Left cardiac atrium (tissue), 4 donors: ENCODE results near the gene PTEN. TPM values are rescaled to one million over a fixed set of nuclear protein-coding genes. Genes with fewer than 3 reads are reported as not detected.
A peak's percentile ranks its signal among the peaks of the same experiment; 100 is the strongest.
"Not testable (repeated sequence)": the region's sequence is repeated elsewhere in the genome, so short reads cannot be mapped to it uniquely, and the experiment has no call there.

Source experiments
- ATAC-seq, 2 donors: fragments of 200-7000 bp; cut with Tn5 transposase; one replicate each; pipeline ENCODE4 v1.9.1; 2020; ENCODE audit warnings: mild to moderate bottlenecking in 2 of 2, moderate library complexity in 2 of 2
- DNase-seq: peaks from one replicate; pipeline ENCODE4 v3.0.0-alpha.2; 2020
- intact Hi-C, 2 donors: fragments of 100-400 bp; cut with DNase I; formaldehyde crosslinking; loops; one replicate each; pipeline versions ENCODE4 v1.14.1 to v1.15.1; 2022 to 2023
- long read RNA-seq: library from polyadenylated mRNA; unstranded; transcript quantifications from one replicate; pipeline ENCODE4 v2.0.0, GENCODE V29; 2021
- total RNA-seq, 2 donors: library from RNA; stranded (reverse); fragmentation: NEBNext Ultra II Directional; extraction: Animal tissue kit (Norgen Biotek cat#: 25700); gene quantifications; one replicate each; pipeline ENCODE4 v1.2.1, GENCODE V29; 2021
- donor health status: DM: no; HTN: yes; CAD: no.
- donor health status: DM: no; HTN: yes; CAD: no; lungs with severe emphysema.
- donor health status: DM: yes; HTN: yes; CAD: no.
- donor health status: Dilated cardiomyopathy.

The PTEN gene
- total RNA-seq: 10 to 100 TPM; 76.7 to 79.7 TPM
- long read RNA-seq, full-length matches to known transcripts: 1 of 5 reads
- long read RNA-seq, partial matches to known transcripts: 0 of 5 reads
- long read RNA-seq, other reads (novel, unspliced or antisense): 4 of 5 reads

DNA sequence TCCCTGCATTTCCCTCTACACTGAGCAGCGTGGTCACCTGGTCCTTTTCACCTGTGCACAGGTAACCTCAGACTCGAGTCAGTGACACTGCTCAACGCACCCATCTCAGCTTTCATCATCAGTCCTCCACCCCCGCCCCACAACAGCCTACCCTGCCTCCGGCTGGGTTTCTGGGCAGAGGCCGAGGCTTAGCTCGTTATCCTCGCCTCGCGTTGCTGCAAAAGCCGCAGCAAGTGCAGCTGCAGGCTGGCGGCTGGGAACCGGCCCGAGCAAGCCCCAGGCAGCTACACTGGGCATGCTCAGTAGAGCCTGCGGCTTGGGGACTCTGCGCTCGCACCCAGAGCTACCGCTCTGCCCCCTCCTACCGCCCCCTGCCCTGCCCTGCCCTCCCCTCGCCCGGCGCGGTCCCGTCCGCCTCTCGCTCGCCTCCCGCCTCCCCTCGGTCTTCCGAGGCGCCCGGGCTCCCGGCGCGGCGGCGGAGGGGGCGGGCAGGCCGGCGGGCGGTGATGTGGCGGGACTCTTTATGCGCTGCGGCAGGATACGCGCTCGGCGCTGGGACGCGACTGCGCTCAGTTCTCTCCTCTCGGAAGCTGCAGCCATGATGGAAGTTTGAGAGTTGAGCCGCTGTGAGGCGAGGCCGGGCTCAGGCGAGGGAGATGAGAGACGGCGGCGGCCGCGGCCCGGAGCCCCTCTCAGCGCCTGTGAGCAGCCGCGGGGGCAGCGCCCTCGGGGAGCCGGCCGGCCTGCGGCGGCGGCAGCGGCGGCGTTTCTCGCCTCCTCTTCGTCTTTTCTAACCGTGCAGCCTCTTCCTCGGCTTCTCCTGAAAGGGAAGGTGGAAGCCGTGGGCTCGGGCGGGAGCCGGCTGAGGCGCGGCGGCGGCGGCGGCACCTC, at the start of gene PTEN, which contains the start of gene KLLN:
Gene PTEN, plus strand, starts transcription at position 573 of the 891 bp plus-strand sequence. CDS start 845 bp downstream, outside the sequence.
Gene KLLN, minus strand, starts transcription at position 481 of the 891 bp plus-strand sequence. CDS start 1,046 bp downstream, outside the sequence.
- peak; percentile 71 to 83 for ATAC-seq
- peak; percentile 92 for DNase-seq
- intact Hi-C loops: loop anchor here in 1 of 2 donors (5.0 kb wide), 3 partner anchors 234 to 524 kb away; no protein-coding TSS in a partner anchor

DNA sequence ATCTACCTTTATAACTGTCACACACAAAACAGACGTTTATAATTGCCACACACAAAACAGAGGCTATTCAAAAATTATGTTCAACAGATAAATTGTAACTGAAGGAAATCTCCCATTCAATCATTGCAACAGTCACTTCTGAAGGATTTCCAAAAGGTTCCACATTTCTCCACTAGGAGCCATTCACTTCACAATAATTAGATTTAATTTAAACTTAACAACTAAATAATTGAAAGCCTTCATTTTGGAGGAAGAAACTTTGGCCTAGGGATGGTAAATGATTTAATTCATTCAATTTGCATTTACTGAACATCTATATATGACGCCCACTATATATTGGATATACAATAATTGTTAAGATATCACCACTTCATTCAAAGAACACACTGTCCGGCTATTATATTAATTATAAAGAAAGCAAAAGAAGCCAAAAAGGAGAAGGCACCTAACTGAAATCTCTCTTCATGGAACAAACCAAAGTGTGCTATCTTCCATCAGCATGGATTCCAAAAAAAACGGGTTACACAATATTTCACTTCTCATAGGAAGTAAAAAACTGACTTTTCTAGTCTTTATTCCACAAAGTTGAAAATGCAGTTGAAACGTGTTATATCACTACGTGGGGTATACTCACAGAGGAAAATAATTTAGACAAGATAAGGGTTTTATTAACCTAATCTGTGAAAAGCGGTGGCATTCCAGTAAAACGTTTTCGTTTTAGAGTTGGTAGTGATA, 47.1 kb upstream of the PTEN start:
- ATAC-seq: no peak
- no peak for DNase-seq
- intact Hi-C loops: no loop called here

DNA sequence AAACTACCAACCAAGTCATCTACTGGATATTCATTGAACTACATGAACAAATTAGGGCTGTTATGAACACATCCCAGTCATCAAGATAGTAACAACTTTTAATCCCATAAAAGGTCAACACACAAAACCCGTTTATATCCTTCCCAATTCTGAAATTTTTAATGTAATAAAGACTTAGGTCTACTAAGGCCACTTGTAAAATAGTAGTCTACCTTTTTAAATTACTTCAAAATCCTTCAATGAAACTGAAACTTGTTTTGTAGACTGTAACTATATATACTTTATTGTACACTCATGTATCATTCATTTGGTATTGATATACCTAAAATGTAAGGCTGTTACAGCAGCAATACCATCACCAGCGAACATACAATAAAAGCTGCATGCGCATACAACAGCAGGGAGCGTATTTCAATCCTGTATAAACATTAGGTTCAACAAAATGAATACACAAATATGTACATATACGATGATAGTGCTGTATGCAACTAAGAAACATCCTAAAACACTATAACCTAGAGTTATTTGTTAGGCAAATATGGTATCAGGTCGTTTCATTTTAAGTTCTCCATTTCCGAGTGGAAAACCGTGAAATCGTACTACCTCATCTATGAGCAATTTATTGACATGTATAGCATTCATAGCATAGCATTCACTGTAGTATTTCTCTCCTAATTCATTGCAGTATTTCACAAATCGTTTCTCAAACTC, 46.4 kb upstream of the PTEN start:
- intact Hi-C loops: no loop called here
- no peak for ATAC-seq
- no peak for DNase-seq

DNA sequence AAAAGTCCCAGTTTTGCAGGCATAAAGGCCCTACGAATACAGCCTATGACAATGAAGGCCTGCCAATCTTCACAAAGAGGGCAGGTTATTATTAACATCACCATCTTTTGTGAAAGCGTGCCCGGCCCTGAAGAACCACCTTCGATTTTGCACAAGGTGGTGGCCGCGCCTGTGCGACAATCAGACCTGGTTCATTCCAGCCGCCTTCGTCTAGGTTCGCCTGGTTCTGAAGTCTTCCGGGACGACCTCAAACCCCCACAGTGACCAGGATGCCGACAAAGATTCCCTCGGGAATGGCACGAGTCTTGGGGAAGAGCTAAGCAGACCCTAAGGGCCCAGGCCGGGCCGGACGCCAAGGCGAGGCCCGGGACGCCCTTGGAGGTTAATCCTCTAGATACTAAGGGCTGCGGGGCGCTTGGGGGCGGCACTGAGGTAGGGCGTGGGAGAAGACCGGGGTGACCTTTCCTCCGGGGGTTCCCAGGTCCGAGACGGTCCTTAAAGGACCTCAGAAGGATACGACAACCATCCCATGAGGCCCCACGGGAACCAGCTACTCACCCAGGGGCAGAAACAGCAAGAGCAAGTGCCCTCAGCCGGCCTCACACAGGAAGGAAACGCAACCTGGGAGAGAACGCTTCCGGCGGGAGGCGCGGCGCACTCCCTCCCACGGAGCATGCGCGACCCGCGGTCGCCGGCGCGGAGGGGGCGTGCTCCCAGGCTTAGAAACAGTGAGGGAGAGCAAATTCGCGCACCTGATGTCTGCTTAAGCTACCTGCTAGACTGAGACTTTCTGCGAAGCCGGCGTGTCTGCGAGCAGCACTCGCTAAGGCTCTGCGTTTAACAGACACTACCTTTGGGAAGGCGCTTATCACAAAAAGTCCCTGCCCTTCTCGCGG, 45.6 kb upstream of the PTEN start, which contains the start of gene ATAD1:
Gene ATAD1, minus strand, starts transcription at position 618 of the 896 bp plus-strand sequence. CDS start 3,627 bp downstream, outside the sequence.
- DNase-seq (peak; percentile 88), ATAC-seq (peak; percentile 98 to 99)
- intact Hi-C loops: no loop called here

DNA sequence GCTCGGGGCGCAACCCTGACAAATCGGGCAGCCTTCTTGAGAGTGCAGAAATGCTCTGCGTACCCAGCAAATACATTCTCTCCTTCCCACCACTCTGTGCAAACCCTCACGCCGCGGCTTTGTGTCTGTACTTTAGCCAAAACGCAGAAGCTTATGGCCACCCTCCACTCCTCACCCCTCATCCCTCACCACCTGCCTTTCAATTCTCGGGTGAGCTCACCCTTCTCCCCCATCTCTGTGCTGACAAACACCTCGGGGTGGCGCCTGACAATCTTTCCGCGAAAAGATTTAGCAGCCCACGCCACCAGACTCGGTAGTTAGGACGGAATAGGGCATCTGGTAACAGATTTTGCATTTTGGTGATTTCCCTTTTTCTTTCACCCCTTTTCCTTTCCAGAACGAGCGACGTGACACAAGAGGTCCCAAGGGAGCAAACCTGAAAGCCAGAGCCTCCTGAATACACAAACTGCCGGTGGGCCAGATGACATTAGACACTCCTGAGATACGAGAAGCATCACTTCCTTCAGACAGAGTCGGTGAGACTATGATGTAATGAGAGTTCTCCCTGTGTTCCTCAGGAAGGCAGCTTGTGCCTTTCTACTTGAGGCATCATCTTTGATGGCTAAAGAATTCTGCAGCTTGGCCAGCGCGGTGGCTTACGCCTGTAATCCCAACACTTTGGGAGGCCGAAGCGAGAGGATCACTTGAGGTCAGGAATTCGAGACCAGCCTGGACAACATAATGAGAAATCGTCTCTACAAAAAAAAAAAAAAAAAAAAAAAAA, 44.7 kb upstream of the PTEN start:
- DNase-seq: no peak
- intact Hi-C loops: no loop called here

DNA sequence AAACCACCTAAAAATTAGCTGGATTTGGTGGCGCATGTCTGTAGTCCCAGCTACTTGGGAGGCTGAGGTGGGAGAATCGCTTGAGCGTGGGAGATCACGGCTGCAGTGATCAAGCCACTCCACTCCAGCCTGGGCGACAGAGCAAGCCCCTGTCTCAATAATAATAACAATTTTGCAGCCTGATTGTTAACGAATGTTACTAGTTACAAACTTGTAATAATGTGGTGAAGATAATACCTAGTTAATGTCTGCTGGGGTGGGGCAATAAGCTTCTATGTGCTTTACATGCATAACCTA, 44.2 kb upstream of the PTEN start:
- DNase-seq: no peak
- no peak for ATAC-seq
- intact Hi-C loops: no loop called here

More for the DNA sequence above, 44.7 kb upstream of the PTEN start:
- ATAC-seq: peak; percentile 51 to 66

DNA sequence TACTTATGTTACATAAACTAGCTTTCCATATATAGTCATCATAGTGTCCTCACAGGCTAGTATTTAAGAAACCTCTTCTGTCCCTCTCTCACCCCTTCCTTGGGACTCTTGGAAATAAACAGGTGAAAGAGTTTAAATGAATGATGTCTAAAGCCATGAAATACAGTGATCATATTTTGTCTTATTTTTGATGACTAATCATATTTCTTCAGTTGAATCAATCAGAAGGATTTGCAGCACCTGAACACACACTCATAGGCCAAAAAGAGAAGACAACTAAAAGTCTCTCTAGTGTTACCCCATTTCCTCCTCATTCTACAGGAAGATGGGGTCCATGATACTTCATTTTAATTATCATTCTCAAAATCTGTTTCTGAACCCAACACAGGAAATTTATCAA, 36.8 kb upstream of the PTEN start:
- no peak for ATAC-seq

DNA sequence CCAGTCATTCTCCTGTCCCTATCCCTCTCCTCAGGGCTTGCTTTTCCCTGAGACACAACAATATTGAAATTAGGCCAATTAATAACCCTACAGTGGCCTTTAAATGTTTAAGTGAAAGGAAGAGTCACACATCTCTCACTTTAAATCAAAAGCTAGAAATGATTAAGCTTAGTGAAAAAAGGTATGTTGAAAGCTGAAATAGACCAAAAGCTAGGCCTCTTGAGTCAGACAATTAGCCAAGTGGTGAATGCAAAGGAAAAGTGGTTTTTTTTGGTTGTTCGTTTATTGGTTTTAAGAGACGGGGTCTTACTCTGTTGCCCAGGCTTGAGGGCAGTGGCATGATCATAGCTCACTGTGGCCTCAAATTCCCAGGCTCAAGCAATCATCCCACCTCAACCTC, 35.7 kb upstream of the PTEN start:
- intact Hi-C loops: no loop called here
- ATAC-seq (no peak), DNase-seq (no peak)

More for the DNA sequence above, 36.8 kb upstream of the PTEN start:
- DNase-seq: no peak
- intact Hi-C loops: no loop called here

DNA sequence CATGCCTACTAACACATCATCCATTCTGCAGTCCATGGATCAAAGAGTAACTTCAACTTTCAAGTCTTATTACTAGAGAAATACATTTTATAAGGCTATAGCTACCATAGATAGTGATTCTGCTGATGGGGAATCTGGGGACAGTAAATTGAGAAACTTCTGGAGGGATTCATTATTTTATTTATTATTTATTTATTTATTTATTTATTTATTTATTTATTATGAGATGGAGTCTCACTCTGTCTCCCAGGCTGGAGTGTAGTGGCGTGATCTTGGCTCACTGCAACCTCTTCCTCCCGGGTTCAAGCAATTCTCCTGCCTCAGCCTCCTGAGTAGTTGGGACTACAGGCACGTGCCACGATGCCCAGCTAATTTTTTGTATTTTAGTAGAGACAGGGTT, 34.4 kb upstream of the PTEN start:
- ATAC-seq, DNase-seq, intact Hi-C loops: not testable (repeated sequence)

DNA sequence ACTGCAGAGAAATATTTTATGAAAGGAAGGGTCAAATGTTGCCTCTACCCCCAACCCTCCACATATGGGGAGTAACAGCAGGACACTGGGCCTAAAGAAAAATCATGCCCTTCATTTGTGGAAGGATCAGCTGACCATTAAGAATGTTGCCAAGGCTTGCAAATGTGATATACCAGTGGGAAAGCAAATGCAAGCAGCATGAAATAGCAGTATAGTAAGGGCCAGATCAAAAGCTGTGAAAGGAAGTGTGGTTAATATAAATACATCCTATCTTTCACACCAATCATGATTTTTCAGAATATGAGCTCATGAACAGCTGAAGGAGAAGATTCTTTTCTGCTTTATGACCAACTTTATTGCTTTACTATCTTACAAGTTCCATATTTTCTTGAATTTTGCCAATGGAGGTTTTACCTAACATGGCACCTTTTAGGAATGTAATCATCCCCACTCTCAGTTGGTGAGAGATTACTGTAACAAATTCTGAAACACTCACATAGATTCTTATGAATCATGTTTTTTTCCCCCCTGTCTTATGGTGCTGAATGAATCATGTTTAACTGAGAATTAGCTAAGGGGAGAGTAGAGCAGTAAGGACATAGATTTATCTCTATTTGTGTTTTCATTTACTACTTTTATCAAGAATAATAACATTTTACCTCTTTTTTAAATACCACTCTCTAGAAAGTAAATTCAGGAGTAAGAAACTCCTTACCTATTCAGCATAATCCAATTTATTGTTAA, 33.3 kb upstream of the PTEN start:
- DNase-seq: no peak
- ATAC-seq: no peak
- intact Hi-C loops: no loop called here

DNA sequence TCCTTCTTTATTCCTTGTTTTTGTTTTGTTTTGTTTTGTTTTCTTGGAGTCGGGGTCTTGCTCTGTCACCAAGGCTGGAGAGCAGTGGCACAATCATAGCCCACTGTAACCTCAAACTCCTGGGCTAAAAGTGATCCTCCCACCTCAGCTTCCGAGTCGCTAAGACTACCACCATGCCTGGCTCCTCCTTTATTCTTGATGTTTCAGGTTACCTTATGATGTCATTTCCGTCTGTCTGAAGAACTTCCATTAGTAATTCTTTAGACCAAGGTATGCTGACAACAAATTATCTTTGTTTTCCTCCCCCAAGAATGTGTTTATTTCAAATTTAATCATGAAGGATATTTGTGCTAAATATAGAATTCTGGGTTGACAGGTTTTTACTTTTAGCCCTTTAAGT, 27.3 kb upstream of the PTEN start:
- intact Hi-C loops: no loop called here
- DNase-seq (no peak), ATAC-seq (no peak)

DNA sequence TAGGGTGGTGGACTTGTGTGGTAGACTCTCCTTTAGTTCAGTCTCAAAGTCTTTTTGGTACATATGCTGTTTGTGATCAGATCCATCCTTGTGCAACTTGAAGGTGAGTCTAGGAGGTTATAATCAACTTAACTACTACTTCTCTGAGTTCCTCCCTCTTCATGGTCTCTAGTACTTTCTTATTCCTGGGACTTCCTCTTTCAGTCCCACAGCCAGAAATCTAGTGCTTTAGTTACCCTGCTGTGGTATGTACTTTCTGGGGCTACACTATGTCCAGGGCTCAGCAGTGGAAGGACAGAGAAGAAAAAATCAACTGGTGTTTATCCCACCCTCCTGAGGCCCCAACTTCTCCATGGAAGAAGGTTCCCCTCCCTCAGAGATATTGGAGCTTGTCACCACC, 26.0 kb upstream of the PTEN start:
- intact Hi-C loops: no loop called here
- ATAC-seq: no peak
- DNase-seq: no peak

DNA sequence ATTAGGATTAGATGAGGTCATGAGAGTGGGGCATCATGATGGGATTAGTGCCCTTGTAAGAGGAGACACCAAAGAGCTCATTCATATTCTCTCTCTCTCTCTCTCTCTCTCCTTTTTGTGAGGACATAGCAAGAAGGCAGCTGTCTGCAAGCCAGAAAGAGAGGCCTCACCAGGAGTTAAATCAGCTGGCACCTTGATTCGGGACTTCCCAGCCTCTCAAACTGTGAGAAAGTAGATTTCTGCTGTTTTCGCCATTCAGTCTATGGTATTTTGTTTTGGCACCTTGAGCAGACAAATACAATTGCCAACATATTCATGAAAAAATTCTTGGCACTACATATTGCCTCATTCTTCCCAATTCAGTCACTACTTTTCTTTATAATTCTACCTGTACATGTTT, 24.8 kb upstream of the PTEN start:
- ATAC-seq (no peak), DNase-seq (no peak)
- intact Hi-C loops: no loop called here

DNA sequence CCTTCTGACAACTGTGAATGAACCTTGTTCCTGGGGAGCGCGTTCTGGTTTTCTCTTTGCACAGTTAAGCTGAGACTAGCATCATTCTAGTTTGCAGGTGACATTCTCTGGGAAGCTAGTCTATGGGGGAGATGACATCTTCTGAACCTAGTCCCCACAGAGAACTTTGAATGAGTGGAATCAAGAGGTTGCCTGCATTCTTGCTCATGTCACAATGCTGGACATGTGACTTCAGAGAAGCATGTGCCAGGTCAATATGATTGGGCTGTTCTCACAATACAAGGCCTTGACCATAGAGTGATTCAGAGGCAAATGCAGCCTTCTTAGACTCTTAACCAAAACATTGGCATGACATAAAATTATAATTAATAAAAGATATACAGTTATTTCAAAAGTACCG, 22.2 kb upstream of the PTEN start:
- DNase-seq: no peak
- ATAC-seq: no peak
- intact Hi-C loops: no loop called here

DNA sequence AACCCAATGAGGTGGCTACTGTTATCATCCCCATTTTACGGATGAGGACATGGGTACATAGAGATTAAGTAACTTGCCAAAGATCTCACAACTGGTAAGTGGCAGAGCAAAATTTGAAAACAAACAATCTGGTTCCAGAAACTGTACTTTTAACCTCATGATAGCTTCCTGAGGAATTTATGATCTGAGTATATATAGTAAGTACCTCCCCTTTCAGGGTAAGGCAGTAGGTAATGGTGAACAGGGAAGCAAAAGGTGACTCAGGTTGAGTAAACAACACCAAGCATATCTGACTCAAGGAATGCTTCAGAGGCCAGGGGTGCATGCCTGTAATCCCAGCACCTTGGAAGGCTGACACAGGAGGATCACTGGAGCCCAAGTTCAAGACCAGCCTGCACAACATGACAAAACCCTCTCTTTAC, 21.2 kb upstream of the PTEN start:
- ATAC-seq (peak in 1 of 2 donors; percentile 49), DNase-seq (no peak)
- intact Hi-C loops: no loop called here

DNA sequence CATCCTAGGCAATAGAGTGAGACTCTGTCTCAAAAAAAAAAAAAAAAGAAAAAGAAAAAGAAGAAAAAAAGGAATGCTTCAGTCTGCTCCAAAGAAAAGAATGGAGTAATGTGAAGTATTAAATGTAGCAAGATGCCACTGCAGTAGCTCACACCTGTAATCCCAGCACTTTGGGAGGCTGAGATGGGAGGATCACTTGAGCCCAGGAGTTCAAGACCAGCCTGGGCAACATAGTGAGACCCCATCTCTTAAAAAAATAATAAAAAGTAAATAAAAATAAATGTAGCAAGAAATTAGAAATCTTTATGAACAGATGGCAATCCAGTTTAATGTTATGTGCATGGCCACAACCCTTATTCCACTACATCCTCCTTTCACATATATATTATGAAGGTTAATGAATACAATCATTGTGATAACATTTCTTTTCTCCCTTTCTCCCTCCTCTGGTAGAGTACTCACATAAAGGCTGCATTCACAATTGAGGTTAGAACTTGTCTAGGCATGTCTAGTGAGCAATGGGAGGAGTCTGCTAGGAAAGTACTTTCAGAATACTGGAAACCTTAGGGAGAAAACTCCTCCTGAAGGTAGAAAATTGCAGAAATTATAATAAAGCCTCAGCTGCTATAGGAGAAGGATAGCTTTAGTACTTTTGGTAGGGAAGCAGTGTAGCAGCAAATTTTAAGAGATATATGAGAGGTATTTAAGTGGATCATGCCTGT, 20.5 kb upstream of the PTEN start:
- ATAC-seq: no peak
- DNase-seq: no peak
- intact Hi-C loops: no loop called here
